VCaP (cell line): ENCODE results near the gene MACROD1.
A peak's percentile ranks its signal among the peaks of the same experiment; 100 is the strongest.

Experiments
- H3K27ac ChIP-seq: fragments of 450-650 bp; 2 replicates; pipeline ENCODE4 v1.5.1; 2017
- CTCF ChIP-seq: fragments of 450-650 bp; conservative IDR thresholded peaks from 2 replicates; pipeline ENCODE4 v1.5.1; 2017; ENCODE audit warnings: mild to moderate bottlenecking, moderate library complexity

MACROD1 gene

GRCh38 chr11:64139049-64139448, 26.9 kb downstream of the MACROD1 start:
- no peak for TF ChIP-seq CTCF
- H3K27ac ChIP-seq = peak overlapping the region; percentile 100

GRCh38 chr11:64138398-64138797, 27.5 kb downstream of the MACROD1 start:
- peak overlapping the region; percentile 100 for H3K27ac ChIP-seq
- TF ChIP-seq CTCF = no peak; the same call in 1 of the 2 replicates

- peak overlapping the region; percentile 100 for H3K27ac ChIP-seq
- no peak for TF ChIP-seq CTCF
Measured at GRCh38 chr11:64136765-64137441, 29.0 kb downstream of the MACROD1 start.

- no peak; the same call in 1 of the 2 replicates for TF ChIP-seq CTCF
Measured at GRCh38 chr11:64135711-64136110, 30.2 kb downstream of the MACROD1 start.

GRCh38 chr11:64134963-64135362, 30.9 kb downstream of the MACROD1 start:
- no peak for TF ChIP-seq CTCF
- H3K27ac ChIP-seq = peak overlapping the region; percentile 100

More at GRCh38 chr11:64135711-64136110, 30.2 kb downstream of the MACROD1 start:
- peak overlapping the region; percentile 100 for H3K27ac ChIP-seq

GRCh38 chr11:64132982-64133705, 32.8 kb downstream of the MACROD1 start:
- TF ChIP-seq CTCF = no peak
- H3K27ac ChIP-seq = peak overlapping the region; percentile 100

GRCh38 chr11:64132191-64132771, 33.6 kb downstream of the MACROD1 start:
- H3K27ac ChIP-seq = peak overlapping the region; percentile 100
- TF ChIP-seq CTCF = no peak
